HG03378 (cell line): ENCODE data around the gene YWHAG.
"Not testable (repeated sequence)": the region's sequence is repeated elsewhere in the genome, so short reads cannot be mapped to it uniquely, and the experiment has no call there.

Experiments used
- ATAC-seq: cut with Tn5 transposase; IDR thresholded peaks from one replicate; pipeline ENCODE4 v1.9.1; 2021; ENCODE audit warnings: mild to moderate bottlenecking, moderate library complexity; ENCODE audit not compliant: unreplicated experiment

The YWHAG gene

GRCh38 chr7:76301000-76301399, 57.8 kb downstream of the YWHAG start:
- no peak for ATAC-seq

GRCh38 chr7:76300166-76300731, 58.5 kb downstream of the YWHAG start:
- ATAC-seq, result no peak

DNA sequence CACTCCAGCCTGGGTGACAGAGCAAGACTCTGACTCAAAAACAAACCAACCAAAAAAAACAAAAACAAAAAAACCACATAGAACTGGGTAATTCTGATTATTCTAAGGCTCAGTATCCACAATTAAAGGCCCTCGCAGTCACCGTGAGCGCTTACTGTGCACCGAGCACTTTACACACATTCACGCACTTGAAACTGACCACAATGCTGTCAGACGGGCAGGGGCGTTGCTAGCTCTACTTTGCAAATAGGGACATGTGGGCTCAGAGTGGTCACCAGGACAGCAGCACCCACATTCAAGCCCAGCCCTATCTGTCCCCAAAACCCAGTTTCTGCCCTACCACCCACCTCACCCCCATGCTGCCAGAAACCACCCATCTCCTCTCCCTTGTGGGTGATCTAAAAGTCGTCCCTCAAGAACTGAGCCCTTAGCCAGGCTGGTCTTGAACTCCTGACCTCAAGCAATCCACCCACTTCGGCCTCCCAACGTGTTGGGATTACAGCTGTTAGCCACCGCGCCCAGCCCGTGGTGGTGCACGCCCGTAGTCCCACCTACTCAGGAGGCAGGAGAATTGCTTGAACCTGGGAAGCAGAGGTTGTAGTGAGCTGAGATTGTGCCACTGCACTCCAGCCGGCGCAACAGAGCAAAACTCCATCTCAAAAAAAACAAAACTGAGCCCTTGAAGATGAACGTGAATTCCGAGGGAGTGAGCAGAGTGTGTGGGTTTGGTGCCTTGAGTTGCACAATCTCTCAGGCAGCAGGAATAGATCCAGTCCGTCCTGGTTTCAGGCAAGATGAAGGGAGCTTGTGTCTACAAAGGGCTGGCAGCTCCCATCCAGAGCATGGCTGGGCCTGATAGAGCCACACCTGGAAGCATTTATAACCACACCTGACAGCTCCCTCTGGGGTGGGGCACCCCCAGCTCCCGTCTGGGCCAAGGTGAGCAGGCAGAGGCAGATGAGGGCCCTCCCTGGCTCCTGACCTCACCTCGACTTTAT, 61.7 kb downstream of the YWHAG start:
- no peak for ATAC-seq

GRCh38 chr7:76294344-76295024, 64.3 kb downstream of the YWHAG start:
- ATAC-seq, result no peak

GRCh38 chr7:76293407-76293901, 65.3 kb downstream of the YWHAG start:
- ATAC-seq, result no peak

GRCh38 chr7:76292911-76293310, 65.9 kb downstream of the YWHAG start:
- not testable (repeated sequence) for ATAC-seq

DNA sequence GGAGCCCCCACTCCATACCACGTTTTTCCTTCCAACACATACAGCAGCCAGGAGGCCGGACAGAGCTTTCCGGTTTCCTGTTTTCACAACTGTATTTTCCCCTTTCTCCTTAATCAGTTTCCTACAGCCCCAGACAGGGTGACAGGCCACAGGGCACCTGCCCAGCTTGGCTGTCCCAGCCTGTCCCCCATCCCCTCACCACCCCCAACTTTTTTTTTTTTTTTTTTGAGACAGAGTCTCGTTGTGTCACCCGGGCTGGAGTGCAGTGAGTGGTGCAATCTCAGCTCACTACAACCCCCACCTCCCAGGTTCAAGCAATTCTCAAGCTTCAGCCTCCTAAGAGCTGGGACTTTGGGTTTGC, 66.6 kb downstream of the YWHAG start:
- ATAC-seq, result no peak

DNA sequence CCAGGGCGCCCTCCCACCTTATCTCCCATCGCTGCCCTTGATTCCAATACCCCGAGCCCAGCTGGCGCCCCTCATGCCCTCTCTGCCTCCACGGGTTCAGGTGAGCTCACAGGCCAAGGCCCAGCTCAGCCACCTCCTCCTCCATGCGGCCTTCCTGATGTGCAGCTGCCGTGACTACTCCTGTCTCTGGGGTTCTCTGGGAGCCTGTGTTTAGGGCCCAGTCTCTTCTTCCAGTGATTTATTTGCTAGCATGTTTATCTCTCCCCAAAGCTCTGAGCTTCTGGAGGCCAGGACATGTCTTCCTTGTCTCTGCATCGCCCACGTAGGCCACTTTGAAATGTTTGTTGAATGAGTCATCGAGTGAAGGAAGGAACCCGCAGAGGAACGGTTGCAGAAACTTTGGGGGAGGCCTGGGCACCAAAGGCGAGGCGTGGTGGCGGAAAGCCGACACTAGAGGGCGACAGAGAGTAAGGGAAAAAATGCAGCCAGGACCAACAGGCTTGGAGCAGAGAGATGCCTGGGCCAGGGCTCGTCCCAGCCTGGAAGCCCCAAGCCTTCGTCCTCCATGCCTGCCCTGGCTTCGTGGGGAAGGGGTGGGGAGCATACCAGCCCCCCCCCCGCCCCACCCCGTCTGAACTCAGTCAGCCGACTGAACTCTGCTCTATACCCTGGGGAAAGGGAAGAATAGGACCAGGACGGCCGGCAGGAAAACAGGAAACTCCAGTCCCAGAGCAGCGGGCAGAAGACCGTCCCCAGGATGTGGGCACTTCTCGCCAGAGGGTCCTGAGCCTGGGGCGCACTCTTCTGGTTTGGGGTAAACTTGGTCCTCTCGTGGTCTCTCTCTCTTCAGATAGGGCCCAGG, 67.2 kb downstream of the YWHAG start:
- ATAC-seq, result peak; percentile 86

GRCh38 chr7:76290847-76291350, 67.9 kb downstream of the YWHAG start:
- ATAC-seq, result not testable (repeated sequence)

DNA sequence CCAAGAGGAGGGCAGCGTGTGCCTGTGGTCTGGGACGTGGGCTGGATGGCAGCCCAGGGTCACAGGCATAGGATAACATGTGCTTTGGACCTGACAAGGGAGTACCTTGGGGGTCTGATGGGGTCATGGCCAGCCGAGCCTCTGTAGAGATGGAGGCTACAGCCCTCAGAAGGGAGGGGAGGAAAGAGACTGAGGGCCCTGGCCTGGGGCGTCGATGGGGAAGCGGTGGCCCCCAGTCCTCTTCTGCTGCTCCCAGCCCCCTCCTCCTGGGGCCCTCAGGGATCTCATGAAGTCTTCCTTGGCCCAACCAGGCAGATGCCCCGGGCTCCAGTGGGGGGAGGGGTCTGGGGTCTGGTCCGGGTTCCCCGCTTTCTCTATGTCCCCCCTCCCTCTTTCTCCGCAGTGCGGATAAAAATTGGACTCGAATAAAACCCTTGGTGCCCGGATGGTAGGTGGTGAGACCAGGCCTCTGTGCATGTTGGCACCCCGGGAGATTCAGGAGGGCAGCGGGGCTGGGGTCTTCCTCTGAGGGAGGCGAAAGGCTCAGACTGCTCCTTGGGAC, 71.9 kb downstream of the YWHAG start:
- ATAC-seq, result no peak

DNA sequence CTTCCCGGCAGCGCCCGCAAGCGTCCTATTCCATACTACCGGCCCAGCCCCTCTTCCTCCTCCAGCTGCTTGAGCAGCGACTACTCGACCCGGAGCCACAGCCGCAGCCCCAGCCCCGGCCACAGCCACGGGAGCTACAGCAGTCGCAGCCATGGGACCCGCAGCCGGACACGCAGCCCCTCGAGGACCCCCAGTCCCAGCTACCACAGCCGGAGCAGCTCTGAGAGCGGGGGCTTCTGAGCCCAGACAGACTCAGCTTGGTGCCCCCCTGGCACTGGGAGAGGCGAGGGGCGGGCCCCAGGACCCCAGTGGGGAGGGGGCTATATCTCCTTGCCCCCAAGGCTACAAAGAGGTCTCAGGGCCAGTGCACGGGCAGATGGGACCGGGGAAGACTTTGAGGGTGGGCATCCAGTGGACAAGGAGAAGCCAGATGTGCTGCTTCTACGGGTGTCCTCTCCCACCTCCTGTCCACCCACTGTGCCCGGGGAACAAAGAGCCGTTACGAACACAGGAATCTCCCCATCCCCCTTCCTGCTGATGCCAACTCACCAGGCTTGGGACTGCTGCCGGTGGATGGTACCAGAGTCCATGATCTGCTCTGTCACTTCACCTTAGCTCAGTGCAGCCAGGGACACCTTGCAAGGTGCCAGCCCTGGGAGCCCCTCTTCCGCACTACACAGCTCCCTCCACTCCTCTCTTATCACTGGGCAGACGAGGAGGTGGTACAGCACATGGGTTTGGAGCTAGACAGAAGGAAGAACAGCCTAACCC, 73.0 kb downstream of the YWHAG start:
- ATAC-seq, result no peak

- ATAC-seq, result no peak
These were observed 75.3 kb downstream of the YWHAG start for GRCh38 chr7:76283254-76284159.

GRCh38 chr7:76282344-76283253, 76.2 kb downstream of the YWHAG start:
- no peak for ATAC-seq

GRCh38 chr7:76281706-76282343, 77.0 kb downstream of the YWHAG start:
- ATAC-seq, result no peak

DNA sequence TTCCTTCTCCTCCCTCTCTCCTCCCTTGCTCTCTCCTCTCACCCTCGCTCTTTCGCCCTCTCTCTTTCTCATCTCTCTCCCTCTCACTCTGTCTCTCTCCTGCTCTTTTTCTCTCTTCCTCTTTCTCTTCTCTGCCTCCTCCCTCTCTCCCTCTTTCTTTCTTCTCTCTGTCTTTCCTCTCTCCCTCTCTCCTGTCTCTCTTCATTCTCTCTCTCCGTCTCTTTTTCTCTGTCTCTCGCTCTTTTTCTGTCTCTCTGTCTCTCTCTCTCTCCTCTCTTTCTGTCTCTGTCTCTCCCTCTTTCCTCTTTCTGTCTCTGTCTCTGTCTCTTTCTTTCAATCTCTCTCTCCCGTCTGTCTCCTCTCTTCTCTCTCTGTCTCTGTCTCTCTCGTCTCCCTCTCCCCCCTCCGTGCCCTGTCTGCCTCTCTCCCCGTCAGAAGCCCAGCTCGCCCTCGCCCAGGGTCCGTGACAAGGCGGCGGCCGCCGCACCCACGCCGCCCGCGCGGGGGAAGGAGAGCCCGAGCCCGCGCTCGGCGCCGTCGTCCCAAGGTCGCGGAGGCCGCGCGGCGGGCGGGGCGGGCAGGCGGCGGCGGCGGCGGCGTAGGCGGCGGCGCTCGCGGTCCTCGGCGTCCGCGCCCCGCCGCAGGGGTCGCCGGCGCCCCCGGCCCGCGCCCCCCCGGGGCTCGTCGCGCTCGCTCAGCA, 77.6 kb downstream of the YWHAG start:
- no peak for ATAC-seq

GRCh38 chr7:76280408-76280807, 78.4 kb downstream of the YWHAG start:
- no peak for ATAC-seq
